AG04449 (cell line): ENCODE results near the gene PDE2A.

Source experiments
- CTCF ChIA-PET: fragments of 350-600 bp; formaldehyde crosslinking; extraction: SDS; loops from one replicate; lab custom pipeline; 2021; ENCODE audit warnings: antibody characterized with exemption; lab: Yijun Ruan, JAX
- POLR2A ChIA-PET: fragments of 400-600, 350-600 bp; formaldehyde crosslinking; extraction: SDS; loops from one replicate; lab custom pipeline; 2020; ENCODE audit warnings: antibody characterized with exemption, inconsistent platforms; lab: Yijun Ruan, JAX
- DNase-seq: peaks from one replicate; pipeline ENCODE4 v3.0.0-alpha.2; 2010; ENCODE audit warnings: low read depth, low spot score
- H3K4me3 ChIP-seq: 2 replicates; pipeline ENCODE4 v1.5.1; 2011; ENCODE audit warnings: low read depth, mild to moderate bottlenecking, control low read depth, low read length
- CTCF ChIP-seq: IDR thresholded peaks from one replicate; pipeline ENCODE4 v1.5.1; 2011; ENCODE audit warnings: mild to moderate bottlenecking, moderate library complexity, low read length, control low read depth, inconsistent platforms; ENCODE audit not compliant: insufficient read depth; ENCODE audit errors: missing control alignments

PDE2A gene

DNA sequence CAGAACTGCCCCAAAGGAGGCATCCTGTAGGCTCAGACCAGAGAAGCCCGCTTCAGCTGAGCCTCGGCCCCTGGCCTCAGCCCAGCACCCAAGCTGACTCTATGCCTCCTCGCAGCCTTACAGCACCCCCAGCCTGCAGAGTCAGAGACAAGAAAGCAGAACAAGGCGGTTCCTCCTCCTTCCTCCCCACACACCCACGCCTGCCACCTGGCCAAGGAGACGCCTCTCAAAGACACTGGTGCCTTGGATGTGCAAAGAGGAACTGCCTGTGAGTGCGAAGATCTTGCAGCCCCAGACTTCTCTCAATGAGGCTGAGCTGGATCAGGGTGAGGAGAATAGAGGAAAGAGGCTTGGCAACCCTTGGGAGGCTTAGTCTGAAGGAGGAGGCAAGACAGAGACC is 60.2 kb downstream of the PDE2A start:
- CTCF ChIA-PET = interaction anchor here (1.4 kb wide), 1 partner anchor 11 kb away, joined by 4 read pairs; no protein-coding TSS in a partner anchor
- no peak for DNase-seq
- POLR2A ChIA-PET = no interaction called here
- H3K4me3 ChIP-seq = no peak overlapping the region
- TF ChIP-seq CTCF = no peak

- ChIA-PET POLR2A (no interaction called here), CTCF (interaction anchor here (1.4 kb wide), 1 partner anchor 11 kb away, joined by 4 read pairs; no protein-coding TSS in a partner anchor)
- no peak for DNase-seq
- no peak for TF ChIP-seq CTCF
- no peak overlapping the region for H3K4me3 ChIP-seq
These were observed 60.8 kb downstream of the PDE2A start for GRCh38 chr11:72613450-72613849.

GRCh38 chr11:72609476-72609875 is 64.7 kb downstream of the PDE2A start:
- ChIA-PET POLR2A (no interaction called here), CTCF (interaction anchor here (0.9 to 9.6 kb wide), 10 partner anchors 11 to 138 kb away, joined by 3 to 87 read pairs (median 6); no protein-coding TSS in a partner anchor)
- no peak for TF ChIP-seq CTCF
- no peak for DNase-seq
- H3K4me3 ChIP-seq = no peak overlapping the region

- DNase-seq = no peak
- ChIA-PET CTCF (interaction anchor here (0.5 to 9.6 kb wide), 12 partner anchors 9 to 138 kb away, joined by 3 to 87 read pairs (median 4); no protein-coding TSS in a partner anchor), POLR2A (no interaction called here)
- no peak overlapping the region for H3K4me3 ChIP-seq
- peak; percentile 25 for TF ChIP-seq CTCF
These were observed 65.2 kb downstream of the PDE2A start for GRCh38 chr11:72609045-72609444.

DNA sequence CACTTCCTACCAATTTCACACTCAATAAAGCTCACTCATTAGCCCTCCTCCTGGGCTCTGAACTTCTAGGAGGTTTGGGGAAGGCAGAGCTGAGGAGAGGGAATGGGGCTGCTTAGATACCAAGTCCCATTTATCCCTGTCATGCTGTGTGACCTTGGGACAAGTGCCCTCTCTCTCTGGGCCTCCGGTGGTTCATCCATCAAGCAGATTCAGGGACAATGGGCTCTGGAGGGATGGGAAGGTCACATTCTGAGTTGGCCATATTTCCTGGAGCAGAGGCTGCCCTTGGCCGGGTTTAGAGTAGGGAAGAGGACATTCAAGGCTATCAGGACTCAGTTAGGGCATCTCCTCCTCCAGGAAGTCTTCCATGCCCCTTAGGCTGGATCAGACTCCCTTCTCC is 66.7 kb downstream of the PDE2A start:
- DNase-seq = no peak
- CTCF ChIA-PET = interaction anchor here (1.2 to 9.6 kb wide), 5 partner anchors 14 to 136 kb away, joined by 3 to 87 read pairs (median 23); no protein-coding TSS in a partner anchor
- TF ChIP-seq CTCF = no peak
- POLR2A ChIA-PET = no interaction called here
- no peak overlapping the region for H3K4me3 ChIP-seq

- TF ChIP-seq CTCF = no peak
- no peak overlapping the region for H3K4me3 ChIP-seq
- no peak for DNase-seq
- POLR2A ChIA-PET = no interaction called here
- CTCF ChIA-PET = interaction anchor here (0.7 to 9.6 kb wide), 4 partner anchors 18 to 136 kb away, joined by 3 to 87 read pairs (median 14); no protein-coding TSS in a partner anchor
These were observed 67.3 kb downstream of the PDE2A start for GRCh38 chr11:72606748-72607468.
